GM23338 (cell line): Measurements from ENCODE around the gene GLDC. TPM values are rescaled to one million over a fixed set of nuclear protein-coding genes. Genes with fewer than 3 reads are reported as not detected.

ENCODE experiments used
- ATAC-seq: fragments of 200-7000 bp; cut with Tn5 transposase; 3 replicates; pipeline ENCODE4 v1.9.1; 2020
- DNase-seq: peaks from one replicate; pipeline ENCODE4 v3.0.0-alpha.2; 2015; ENCODE audit warnings: low spot score
- H2AFZ ChIP-seq: fragments of 200-600 bp; sonication (generic); 2 replicates; pipeline ENCODE4 v1.8.0; 2016; ENCODE audit warnings: antibody characterized with exemption, mild to moderate bottlenecking, moderate library complexity
- H3F3A ChIP-seq: fragments of 200-600 bp; sonication (generic); replicated peaks from 2 replicates; pipeline ENCODE4 v1.8.0; 2017; ENCODE audit warnings: antibody characterized with exemption, mixed run types, low read depth
- H3K27ac ChIP-seq: fragments of 200-600 bp; sonication (generic); 2 replicates; pipeline ENCODE4 v1.6.1; 2016; ENCODE audit warnings: low read depth
- H3K27me3 ChIP-seq: fragments of 200-600 bp; sonication (generic); 2 replicates; pipeline ENCODE4 v1.8.0; 2016; ENCODE audit warnings: mild to moderate bottlenecking, mixed run types, moderate library complexity; ENCODE audit not compliant: insufficient read depth
- H3K36me3 ChIP-seq: fragments of 200-600 bp; sonication (generic); 2 replicates; pipeline ENCODE4 v1.8.0; 2016; ENCODE audit warnings: mild to moderate bottlenecking; ENCODE audit not compliant: insufficient read depth
- H3K4me1 ChIP-seq: fragments of 200-600 bp; sonication (generic); 2 replicates; pipeline ENCODE4 v1.8.0; 2016; ENCODE audit warnings: mild to moderate bottlenecking, moderate library complexity; ENCODE audit not compliant: insufficient read depth
- H3K4me2 ChIP-seq: fragments of 200-600 bp; sonication (generic); 2 replicates; pipeline ENCODE4 v1.7.1; 2017; ENCODE audit warnings: mixed run types
- H3K4me3 ChIP-seq: fragments of 200-600 bp; sonication (generic); 2 replicates; pipeline ENCODE4 v1.6.1; 2016; ENCODE audit warnings: mixed run types
- H3K79me2 ChIP-seq: fragments of 200-600 bp; sonication (generic); replicated peaks from 2 replicates; pipeline ENCODE4 v1.8.0; 2017; ENCODE audit warnings: mild to moderate bottlenecking; ENCODE audit not compliant: insufficient read depth
- H3K9me2 ChIP-seq: fragments of 200-600 bp; sonication (generic); 2 replicates; pipeline ENCODE4 v1.8.0; 2017; ENCODE audit not compliant: insufficient read depth
- H4K20me1 ChIP-seq: fragments of 200-600 bp; sonication (generic); replicated peaks from 2 replicates; pipeline ENCODE4 v1.8.0; 2017; ENCODE audit warnings: mild to moderate bottlenecking; ENCODE audit not compliant: insufficient read depth
- H3K27ac Mint-ChIP-seq: 2 replicates; pipeline ENCODE4 v1.8.0; 2020; ENCODE audit warnings: inconsistent platforms, mild to moderate bottlenecking, moderate library complexity, mixed read lengths
- H3K27me3 Mint-ChIP-seq: 3 replicates; pipeline ENCODE4 v1.8.0; 2022; ENCODE audit warnings: low read depth, mild to moderate bottlenecking, moderate library complexity, mixed read lengths, inconsistent platforms; ENCODE audit not compliant: insufficient read depth, poor library complexity
- H3K36me3 Mint-ChIP-seq: 3 replicates; pipeline ENCODE4 v1.8.0; 2021; ENCODE audit warnings: low read depth, mild to moderate bottlenecking, inconsistent platforms, moderate library complexity, mixed read lengths
- H3K4me1 Mint-ChIP-seq: 3 replicates; pipeline ENCODE4 v1.8.0; 2020; ENCODE audit warnings: mild to moderate bottlenecking, inconsistent platforms, mixed read lengths
- H3K4me3 Mint-ChIP-seq: 3 replicates; pipeline ENCODE4 v1.8.0; 2021; ENCODE audit warnings: moderate library complexity, mild to moderate bottlenecking, inconsistent platforms, mixed read lengths
- H3K9me3 Mint-ChIP-seq: 3 replicates; pipeline ENCODE4 v1.8.0; 2020; ENCODE audit warnings: moderate library complexity, mild to moderate bottlenecking, inconsistent platforms, mixed read lengths
- CTCF ChIP-seq, 2 experiments: fragments of 200-600 bp in 1 of 2; sonication (generic) in 1 of 2; conservative IDR thresholded peaks; 2 replicates each; pipeline versions ENCODE4 v1.5.1 to v1.6.1; 2016 to 2017; ENCODE audit warnings: antibody characterized with exemption in 2 of 2, low read depth in 2 of 2, mild to moderate bottlenecking in 2 of 2, moderate library complexity in 1 of 2
- ETS1 ChIP-seq: IDR thresholded peaks from 2 replicates; pipeline ENCODE4 v1.6.1; 2016; ENCODE audit warnings: antibody characterized with exemption
- EZH2 ChIP-seq: fragments of 200-600 bp; sonication (generic); IDR thresholded peaks from one replicate; pipeline ENCODE4 v1.8.0; 2017; ENCODE audit warnings: antibody characterized with exemption, mild to moderate bottlenecking, low read depth; ENCODE audit not compliant: unreplicated experiment
- JUNB ChIP-seq: IDR thresholded peaks from one replicate; pipeline ENCODE4 v1.6.1; 2016; ENCODE audit warnings: antibody characterized with exemption; ENCODE audit not compliant: unreplicated experiment
- ZNF114 ChIP-seq: fragments of 250-450 bp; sonication (Bioruptor Pico); IDR thresholded peaks from 2 replicates; pipeline ENCODE4 v1.5.0; 2020; ENCODE audit warnings: mild to moderate bottlenecking, moderate library complexity
- ZNF331 ChIP-seq: fragments of 250-450 bp; sonication (Bioruptor Pico); IDR thresholded peaks from 2 replicates; pipeline ENCODE4 v1.5.0; 2020; ENCODE audit warnings: low read depth, mild to moderate bottlenecking, moderate library complexity
- ZNF462 ChIP-seq: fragments of 250-450 bp; sonication (Bioruptor Pico); IDR thresholded peaks from 2 replicates; pipeline ENCODE4 v1.5.0; 2020; ENCODE audit warnings: mild to moderate bottlenecking, moderate library complexity
- polyA plus RNA-seq: library from polyadenylated mRNA; unstranded; fragments of >200 nt; fragmentation: Nextera tagmentation; extraction: Ambion mirVana; gene quantifications from 2 replicates; pipeline ENCODE4 v1.2.1, GENCODE V29; 2016
- total RNA-seq: library from RNA; depleted of rRNA; stranded (reverse); fragments of >200 nt; shearing (Covaris generic); gene quantifications from 2 replicates; pipeline ENCODE4 v1.2.3, GENCODE V29; 2014

The GLDC gene
- total and polyA plus RNA-seq, 2 experiments from 2014 or later = 63.5 to 139 TPM

- TF ChIP-seq ZNF462 (CRISPR knock-in tag) (no peak), JUNB (no peak), CTCF (conservative IDR thresholded peaks at IDR 0.05; ENCODE audit: low read depth in 2 of 2) (no peak), EZH2 (no peak), ZNF331 (CRISPR knock-in tag) (no peak)
Measured at GRCh38 chr9:6576987-6577386, 68.5 kb downstream of the GLDC start (continued).

- Histone ChIP-seq H3K79me2 (no peaks in the 10 kb centered on the region), H3K4me2 (no peak overlapping the region), H3K4me3 (no peak overlapping the region), H3K4me1 (0 out of 2 replicates have a peak, but pooled peaks cover 6% of the 10 kb centered on the region), H3K27ac (no peak overlapping the region), H3F3A (0 out of 2 replicates have a peak, but pooled peaks cover 3% of the 10 kb centered on the region), H4K20me1 (peaks cover 9% of the 10 kb centered on the region; the same call in 1 of the 2 replicates), H3K9me2 (no peaks in the 10 kb centered on the region), H3K27me3 (no peaks in the 10 kb centered on the region), H3K36me3 (peaks cover 3% of the 10 kb centered on the region), H2AFZ (no peak overlapping the region)
- Mint-ChIP-seq H3K36me3 (peaks cover 16% of the 10 kb centered on the region; the same call in 2 of the 3 replicates), H3K4me1 (peaks cover 9% of the 10 kb centered on the region; the same call in 2 of the 3 replicates), H3K27me3 (peaks cover 5% of the 10 kb centered on the region), H3K4me3 (no peak overlapping the region), H3K9me3 (no peaks in the 10 kb centered on the region), H3K27ac (no peak overlapping the region; the same call in none of the 2 replicates)
- no peak for ATAC-seq
- DNase-seq = no peak
- TF ChIP-seq JUNB (no peak), CTCF (conservative IDR thresholded peaks at IDR 0.05; ENCODE audit: low read depth in 2 of 2) (no peak), ZNF114 (CRISPR knock-in tag) (no peak), ETS1 (no peak), EZH2 (no peak)
Measured at GRCh38 chr9:6575324-6576034, 70.0 kb downstream of the GLDC start.
